ENCODE results near the gene HOXA11.

DNA sequence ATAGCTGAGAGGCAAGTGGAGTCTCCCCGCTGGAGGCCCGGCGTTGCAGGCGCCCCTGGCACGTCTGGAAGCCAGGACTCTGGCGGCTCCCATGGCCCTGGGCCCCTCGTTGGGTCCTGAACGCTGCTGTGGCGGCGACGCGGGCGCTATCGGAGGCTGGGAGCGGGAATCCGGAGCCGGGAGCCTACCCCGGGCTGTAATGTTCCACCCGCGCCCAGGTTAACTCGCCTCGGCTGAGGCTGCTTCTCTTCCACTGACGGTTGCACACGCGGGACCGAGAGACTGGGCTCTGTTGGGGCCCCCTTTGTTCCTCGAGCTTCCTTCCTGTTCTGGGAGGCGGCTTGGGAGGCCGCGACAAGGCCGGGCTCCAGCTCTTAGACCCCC is 40.3 kb downstream of the HOXA11 start:
- TF ChIP-seq POLR2A (IDR thresholded peaks at IDR 0.05; ENCODE audit: low read length) (no peak), GATA1 (IDR thresholded peaks at IDR 0.05; ENCODE audit: low read depth, low read length) (no peak)
